ENCODE results near the gene TBC1D22A.

GRCh38 chr22:47130883-47131631 lies 368.6 kb downstream of the TBC1D22A start:
- TF ChIP-seq, protein P1, sequence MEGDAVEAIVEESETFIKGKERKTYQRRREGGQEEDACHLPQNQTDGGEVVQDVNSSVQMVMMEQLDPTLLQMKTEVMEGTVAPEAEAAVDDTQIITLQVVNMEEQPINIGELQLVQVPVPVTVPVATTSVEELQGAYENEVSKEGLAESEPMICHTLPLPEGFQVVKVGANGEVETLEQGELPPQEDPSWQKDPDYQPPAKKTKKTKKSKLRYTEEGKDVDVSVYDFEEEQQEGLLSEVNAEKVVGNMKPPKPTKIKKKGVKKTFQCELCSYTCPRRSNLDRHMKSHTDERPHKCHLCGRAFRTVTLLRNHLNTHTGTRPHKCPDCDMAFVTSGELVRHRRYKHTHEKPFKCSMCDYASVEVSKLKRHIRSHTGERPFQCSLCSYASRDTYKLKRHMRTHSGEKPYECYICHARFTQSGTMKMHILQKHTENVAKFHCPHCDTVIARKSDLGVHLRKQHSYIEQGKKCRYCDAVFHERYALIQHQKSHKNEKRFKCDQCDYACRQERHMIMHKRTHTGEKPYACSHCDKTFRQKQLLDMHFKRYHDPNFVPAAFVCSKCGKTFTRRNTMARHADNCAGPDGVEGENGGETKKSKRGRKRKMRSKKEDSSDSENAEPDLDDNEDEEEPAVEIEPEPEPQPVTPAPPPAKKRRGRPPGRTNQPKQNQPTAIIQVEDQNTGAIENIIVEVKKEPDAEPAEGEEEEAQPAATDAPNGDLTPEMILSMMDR (IDR thresholded peaks at IDR 0.05), result no peak
- no peak for TF ChIP-seq POLR2A (IDR thresholded peaks at IDR 0.05)

Measured in heart left ventricle (tissue), 13 donors.